Dedifferentiated amniotic fluid mesenchymal stem cell (primary cell): ENCODE data around the gene COQ9.

Experiments used
- DNase-seq: peaks from one replicate; pipeline ENCODE4 v3.0.0-alpha.2; 2016; ENCODE audit errors: extremely low spot score

The COQ9 gene

GRCh38 chr16:57473176-57473840 is 26.0 kb downstream of the COQ9 start:
- DNase-seq, result no peak

DNA sequence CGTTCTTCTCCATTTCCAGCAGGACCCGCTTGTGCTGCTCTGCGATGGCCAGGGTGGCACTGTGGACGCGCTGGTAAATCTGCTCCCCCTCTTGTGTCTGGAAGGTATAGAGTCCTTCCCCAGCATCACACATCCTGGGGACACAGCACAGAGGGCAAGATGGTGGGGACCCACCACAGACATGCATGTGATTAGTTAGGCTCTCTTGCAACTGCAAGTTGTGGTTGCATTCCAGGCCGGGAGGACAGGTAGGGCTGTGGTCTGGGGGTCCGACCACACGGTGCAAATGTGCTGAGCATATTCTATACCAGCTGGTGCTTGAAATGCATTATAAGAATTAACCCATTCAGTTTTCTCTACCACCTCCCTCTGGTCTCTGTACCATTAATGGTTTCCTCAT is 26.6 kb downstream of the COQ9 start:
- no peak for DNase-seq

- no peak for DNase-seq
Measured at GRCh38 chr16:57474671-57475661, 27.7 kb downstream of the COQ9 start.

- no peak for DNase-seq
Measured at GRCh38 chr16:57475711-57476339, 28.5 kb downstream of the COQ9 start.

- DNase-seq, result no peak
Measured at GRCh38 chr16:57476546-57477410, 29.5 kb downstream of the COQ9 start.

DNA sequence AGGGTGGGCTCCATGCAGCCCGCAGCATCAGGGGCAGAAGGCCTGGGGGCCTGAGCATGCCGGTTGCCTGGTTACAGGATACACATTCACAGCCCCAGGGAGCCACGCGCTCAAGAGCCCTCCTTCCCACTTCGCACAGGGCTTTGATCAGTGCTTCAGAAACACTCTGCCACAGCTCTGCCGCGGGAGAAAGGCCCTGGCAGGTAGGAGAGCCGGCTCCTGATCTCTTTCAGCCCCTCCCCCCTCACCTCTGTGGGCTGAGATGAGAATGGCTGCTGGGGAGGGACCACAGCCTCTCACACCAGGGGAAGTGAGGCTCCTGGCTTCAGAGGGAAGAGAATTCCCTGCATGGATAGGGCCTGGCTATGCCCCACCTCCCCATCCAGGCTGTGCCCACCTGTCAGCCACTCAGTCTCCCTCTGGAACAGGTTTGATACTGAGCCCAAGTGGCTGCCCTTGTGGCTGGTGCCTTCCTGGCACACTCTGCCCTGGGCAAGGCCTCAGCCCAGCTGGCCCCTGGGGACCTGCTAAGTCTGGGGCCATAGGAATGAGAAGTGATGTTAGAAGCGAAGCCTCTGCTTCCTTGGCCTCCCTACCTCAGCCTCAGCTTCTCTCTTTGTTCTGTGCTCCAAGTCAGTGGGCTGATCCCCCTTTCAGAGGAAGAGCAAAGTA is 30.4 kb downstream of the COQ9 start:
- no peak for DNase-seq

DNA sequence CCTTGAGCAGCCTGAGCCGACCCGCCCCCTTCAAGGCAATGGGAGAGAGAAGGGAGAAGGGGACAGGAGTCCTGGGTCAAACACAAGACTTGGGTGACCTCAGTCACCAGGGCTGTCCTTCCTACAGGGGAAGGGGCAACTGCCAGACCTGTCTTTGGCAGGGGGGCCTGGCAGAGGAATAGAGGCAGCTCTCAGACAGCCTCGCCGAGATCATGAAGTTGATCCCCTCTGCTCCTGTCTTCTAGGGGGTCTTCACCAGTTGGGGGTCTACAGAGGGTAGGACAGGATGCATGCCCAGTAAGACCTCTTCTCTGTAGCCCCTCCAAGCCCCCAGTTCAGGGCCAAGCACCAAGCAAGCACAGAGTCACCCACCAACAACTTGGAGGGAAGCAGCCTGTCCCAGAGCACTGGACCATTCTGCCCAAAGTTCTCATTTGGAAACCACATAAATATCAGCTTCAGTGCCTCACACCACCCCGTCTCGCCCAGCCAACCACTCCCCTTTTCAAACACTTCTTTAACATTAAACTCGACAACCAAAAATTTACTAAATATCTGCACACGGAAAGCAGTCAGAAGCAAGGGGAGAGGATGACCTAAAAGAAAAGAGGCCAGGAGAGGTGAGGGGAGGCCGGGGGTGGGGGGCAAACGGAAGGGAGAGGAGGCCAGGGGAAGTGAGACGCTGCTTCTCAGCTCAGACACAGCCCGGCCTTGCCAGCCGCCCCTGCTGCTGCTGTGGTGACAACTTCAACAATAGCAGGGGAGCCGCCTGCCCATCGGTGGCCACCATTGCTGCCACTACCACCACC is 31.3 kb downstream of the COQ9 start:
- DNase-seq, result no peak

DNA sequence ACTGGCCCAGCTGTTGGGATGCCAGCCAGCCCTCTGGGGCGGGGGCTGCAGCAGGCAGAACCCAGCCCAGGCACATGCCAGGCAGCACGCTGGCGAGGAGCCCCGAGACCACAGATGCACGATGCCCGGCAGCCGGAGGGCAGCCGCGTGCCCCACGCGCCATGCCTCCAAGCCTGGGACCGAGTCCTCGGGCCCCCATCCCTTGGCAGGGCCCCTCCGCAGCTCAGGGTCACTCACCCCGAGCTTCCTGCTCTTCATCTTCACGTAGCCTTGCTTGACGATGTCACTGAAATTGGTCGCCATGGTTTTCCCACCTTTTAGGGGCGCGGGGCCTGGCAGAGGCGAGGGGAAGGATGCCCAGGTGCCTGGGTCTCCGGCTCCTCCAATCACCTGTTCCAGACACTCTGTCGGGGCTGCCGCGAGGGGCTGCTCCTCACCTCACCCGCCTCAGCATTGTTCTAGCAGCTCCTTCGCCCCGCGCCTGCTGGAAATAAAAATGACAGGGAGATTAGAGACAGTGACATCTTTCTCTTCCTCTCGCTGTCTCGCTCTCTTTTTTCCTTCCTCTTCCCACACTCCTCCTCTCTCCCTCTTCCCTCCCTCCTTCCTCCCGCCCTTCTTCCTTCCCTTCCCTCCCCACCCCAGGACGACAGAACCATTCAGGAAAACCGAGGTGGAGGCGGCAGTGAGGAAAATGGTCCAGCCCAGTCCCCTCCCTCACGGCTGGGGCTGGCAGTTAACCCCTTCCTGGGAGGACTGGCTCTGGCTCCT is 32.1 kb downstream of the COQ9 start:
- peak; percentile 48 for DNase-seq

- no peak for DNase-seq
Measured at GRCh38 chr16:57479976-57480753, 32.9 kb downstream of the COQ9 start.

- DNase-seq, result no peak
Measured at GRCh38 chr16:57480754-57481230, 33.5 kb downstream of the COQ9 start.

DNA sequence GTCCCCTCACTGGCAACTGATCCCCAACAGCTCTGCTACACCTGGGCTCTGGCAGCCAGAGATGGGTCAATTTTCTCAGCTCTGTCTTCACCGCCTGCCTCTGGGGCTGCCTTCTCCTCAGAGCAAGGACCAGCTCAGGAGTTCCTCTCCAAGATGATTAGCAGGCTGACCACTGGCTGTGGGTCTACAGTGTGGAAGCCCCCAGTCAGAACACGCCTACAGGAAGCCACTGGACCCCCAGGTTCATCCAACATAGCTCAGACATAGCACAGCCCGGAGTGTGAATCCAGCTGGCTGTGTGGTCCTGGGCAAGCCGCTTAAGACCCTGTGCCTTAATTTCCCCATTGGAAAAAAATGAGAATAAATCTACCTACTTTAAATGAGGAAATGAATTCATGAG is 34.1 kb downstream of the COQ9 start:
- no peak for DNase-seq

GRCh38 chr16:57482845-57483545 is 35.7 kb downstream of the COQ9 start:
- no peak for DNase-seq

GRCh38 chr16:57483725-57484514 is 36.6 kb downstream of the COQ9 start:
- no peak for DNase-seq

- DNase-seq, result no peak
Measured at GRCh38 chr16:57484515-57485005, 37.3 kb downstream of the COQ9 start.

GRCh38 chr16:57485091-57485915 is 38.0 kb downstream of the COQ9 start:
- no peak for DNase-seq
